ENCODE results near the gene GRID2. TPM values are rescaled to one million over a fixed set of nuclear protein-coding genes. Genes with fewer than 3 reads are reported as not detected.
"Not testable (repeated sequence)": the region's sequence is repeated elsewhere in the genome, so short reads cannot be mapped to it uniquely, and the experiment has no call there.

The GRID2 gene
- total RNA-seq, 1 donor from 2014 or later = 11.6 TPM

DNA sequence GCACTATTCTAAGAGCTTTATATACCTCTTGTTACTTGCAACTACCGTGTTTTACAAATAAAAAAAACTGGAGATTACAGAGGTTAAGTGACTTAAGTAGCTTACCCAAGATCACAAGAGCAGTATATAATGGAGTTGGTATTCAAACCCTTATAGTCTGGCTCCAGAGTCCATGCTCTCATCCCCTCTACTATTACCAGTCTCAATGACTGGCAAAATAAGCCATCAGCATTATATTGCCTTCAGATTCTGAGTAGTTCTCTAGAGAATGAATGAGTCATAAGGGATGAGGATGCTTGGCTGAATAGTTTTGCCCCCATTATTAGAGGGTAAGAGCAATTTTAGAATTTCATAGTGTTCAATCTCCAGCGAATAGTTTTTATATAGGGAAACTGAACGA is 1354.7 kb downstream of the GRID2 start:
- TF ChIP-seq, protein P1, sequence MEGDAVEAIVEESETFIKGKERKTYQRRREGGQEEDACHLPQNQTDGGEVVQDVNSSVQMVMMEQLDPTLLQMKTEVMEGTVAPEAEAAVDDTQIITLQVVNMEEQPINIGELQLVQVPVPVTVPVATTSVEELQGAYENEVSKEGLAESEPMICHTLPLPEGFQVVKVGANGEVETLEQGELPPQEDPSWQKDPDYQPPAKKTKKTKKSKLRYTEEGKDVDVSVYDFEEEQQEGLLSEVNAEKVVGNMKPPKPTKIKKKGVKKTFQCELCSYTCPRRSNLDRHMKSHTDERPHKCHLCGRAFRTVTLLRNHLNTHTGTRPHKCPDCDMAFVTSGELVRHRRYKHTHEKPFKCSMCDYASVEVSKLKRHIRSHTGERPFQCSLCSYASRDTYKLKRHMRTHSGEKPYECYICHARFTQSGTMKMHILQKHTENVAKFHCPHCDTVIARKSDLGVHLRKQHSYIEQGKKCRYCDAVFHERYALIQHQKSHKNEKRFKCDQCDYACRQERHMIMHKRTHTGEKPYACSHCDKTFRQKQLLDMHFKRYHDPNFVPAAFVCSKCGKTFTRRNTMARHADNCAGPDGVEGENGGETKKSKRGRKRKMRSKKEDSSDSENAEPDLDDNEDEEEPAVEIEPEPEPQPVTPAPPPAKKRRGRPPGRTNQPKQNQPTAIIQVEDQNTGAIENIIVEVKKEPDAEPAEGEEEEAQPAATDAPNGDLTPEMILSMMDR (IDR thresholded peaks at IDR 0.05; ENCODE audit: unreplicated experiment) = no peak

GRCh38 chr4:93659629-93660028 is 1355.9 kb downstream of the GRID2 start:
- Mint-ChIP-seq H3K4me1 (ENCODE audit: unreplicated experiment) (no peaks in the 10 kb centered on the region), H3K4me3 (ENCODE audit: unreplicated experiment) (no peak overlapping the region), H3K27ac (ENCODE audit: unreplicated experiment) (no peak overlapping the region), H3K36me3 (ENCODE audit: low read depth, unreplicated experiment) (no peaks in the 10 kb centered on the region), H3K27me3 (ENCODE audit: unreplicated experiment) (no peaks in the 10 kb centered on the region), H3K9me3 (ENCODE audit: unreplicated experiment) (no peaks in the 10 kb centered on the region)
- DNase-seq (ENCODE audit: low spot score) = no peak
- TF ChIP-seq, protein P1 (IDR thresholded peaks at IDR 0.05; ENCODE audit: unreplicated experiment) = no peak

More for the DNA sequence above, 1354.7 kb downstream of the GRID2 start:
- H3K27ac Mint-ChIP-seq (ENCODE audit: unreplicated experiment) = no peak overlapping the region
- no peaks in the 10 kb centered on the region for H3K4me1 Mint-ChIP-seq (ENCODE audit: unreplicated experiment)
- H3K36me3 Mint-ChIP-seq (ENCODE audit: low read depth, unreplicated experiment) = no peaks in the 10 kb centered on the region
- H3K27me3 Mint-ChIP-seq (ENCODE audit: unreplicated experiment) = no peaks in the 10 kb centered on the region
- H3K9me3 Mint-ChIP-seq (ENCODE audit: unreplicated experiment) = no peaks in the 10 kb centered on the region
- H3K4me3 Mint-ChIP-seq (ENCODE audit: unreplicated experiment) = no peak overlapping the region
- DNase-seq (ENCODE audit: low spot score) = no peak

- H3K36me3 Mint-ChIP-seq (ENCODE audit: low read depth, unreplicated experiment) = no peaks in the 10 kb centered on the region
- H3K4me1 Mint-ChIP-seq (ENCODE audit: unreplicated experiment) = no peaks in the 10 kb centered on the region
- DNase-seq (ENCODE audit: low spot score) = no peak
- no peak overlapping the region for H3K27ac Mint-ChIP-seq (ENCODE audit: unreplicated experiment)
- no peak overlapping the region for H3K4me3 Mint-ChIP-seq (ENCODE audit: unreplicated experiment)
- H3K9me3 Mint-ChIP-seq (ENCODE audit: unreplicated experiment) = no peaks in the 10 kb centered on the region
- TF ChIP-seq, protein P1 (IDR thresholded peaks at IDR 0.05; ENCODE audit: unreplicated experiment) = no peak
- no peaks in the 10 kb centered on the region for H3K27me3 Mint-ChIP-seq (ENCODE audit: unreplicated experiment)
These were observed 1356.3 kb downstream of the GRID2 start for GRCh38 chr4:93660036-93660435.

DNA sequence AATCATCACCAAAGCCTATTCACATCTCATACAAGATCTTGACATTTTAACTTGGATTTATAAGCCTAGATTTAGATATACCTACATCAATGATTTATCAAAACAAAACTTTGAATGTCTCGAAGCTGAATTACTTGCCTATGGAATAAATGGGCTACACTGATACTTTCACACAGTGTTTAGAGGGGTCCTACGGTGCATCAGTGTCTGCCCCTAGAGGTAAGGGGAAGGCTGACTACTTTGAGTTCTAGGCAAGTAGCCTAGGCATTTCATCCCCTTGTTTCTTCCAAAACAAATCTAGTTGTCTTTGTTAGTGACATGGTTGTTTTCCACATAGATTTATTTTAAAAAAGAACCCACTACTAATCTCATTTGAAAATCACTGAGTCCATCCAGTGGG is 1366.7 kb downstream of the GRID2 start:
- H3K36me3 Mint-ChIP-seq (ENCODE audit: low read depth, unreplicated experiment) = no peaks in the 10 kb centered on the region
- TF ChIP-seq, protein P1 (IDR thresholded peaks at IDR 0.05; ENCODE audit: unreplicated experiment) = no peak
- no peaks in the 10 kb centered on the region for H3K9me3 Mint-ChIP-seq (ENCODE audit: unreplicated experiment)
- H3K27ac Mint-ChIP-seq (ENCODE audit: unreplicated experiment) = no peak overlapping the region
- H3K4me3 Mint-ChIP-seq (ENCODE audit: unreplicated experiment) = no peak overlapping the region
- H3K4me1 Mint-ChIP-seq (ENCODE audit: unreplicated experiment) = no peaks in the 10 kb centered on the region
- no peak for DNase-seq (ENCODE audit: low spot score)
- no peaks in the 10 kb centered on the region for H3K27me3 Mint-ChIP-seq (ENCODE audit: unreplicated experiment)

DNA sequence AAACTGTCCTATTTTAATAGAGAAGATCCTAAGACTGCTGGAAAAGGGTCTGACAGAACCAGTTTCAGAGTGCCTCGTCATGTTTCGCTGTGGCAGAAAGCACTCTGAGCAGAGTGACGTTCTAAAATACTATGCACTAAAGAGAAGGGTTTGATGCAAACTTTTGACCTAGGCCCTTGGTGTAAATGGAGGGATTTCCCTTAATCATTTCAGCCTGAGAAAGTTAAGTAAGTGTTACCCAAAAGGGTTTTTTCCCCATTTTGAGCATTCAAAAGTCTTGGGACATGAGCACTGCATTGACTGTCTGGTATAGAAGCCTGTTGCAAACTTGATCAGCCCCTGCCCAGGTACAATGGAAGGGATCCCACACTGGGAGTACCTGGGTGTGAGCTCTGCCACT is 1367.3 kb downstream of the GRID2 start:
- Mint-ChIP-seq H3K27me3 (ENCODE audit: unreplicated experiment) (no peaks in the 10 kb centered on the region), H3K9me3 (ENCODE audit: unreplicated experiment) (no peaks in the 10 kb centered on the region), H3K27ac (ENCODE audit: unreplicated experiment) (no peak overlapping the region), H3K36me3 (ENCODE audit: low read depth, unreplicated experiment) (no peaks in the 10 kb centered on the region), H3K4me3 (ENCODE audit: unreplicated experiment) (no peak overlapping the region), H3K4me1 (ENCODE audit: unreplicated experiment) (no peaks in the 10 kb centered on the region)
- no peak for DNase-seq (ENCODE audit: low spot score)
- TF ChIP-seq, protein P1 (IDR thresholded peaks at IDR 0.05; ENCODE audit: unreplicated experiment) = no peak

GRCh38 chr4:93676937-93677336 is 1373.2 kb downstream of the GRID2 start:
- not testable (repeated sequence) for H3K27me3 Mint-ChIP-seq (ENCODE audit: unreplicated experiment); H3K9me3 Mint-ChIP-seq (ENCODE audit: unreplicated experiment); H3K4me1 Mint-ChIP-seq (ENCODE audit: unreplicated experiment)

More at GRCh38 chr4:93676937-93677336, 1373.2 kb downstream of the GRID2 start:
- H3K27ac Mint-ChIP-seq (ENCODE audit: unreplicated experiment); H3K36me3 Mint-ChIP-seq (ENCODE audit: low read depth, unreplicated experiment); DNase-seq (ENCODE audit: low spot score); H3K4me3 Mint-ChIP-seq (ENCODE audit: unreplicated experiment): not testable (repeated sequence)
